SW480 (cell line): ENCODE data around the gene STK39.
"Not testable (repeated sequence)": the region's sequence is repeated elsewhere in the genome, so short reads cannot be mapped to it uniquely, and the experiment has no call there.

Experiments used
- DNase-seq: peaks from one replicate; pipeline ENCODE4 v3.0.0-alpha.2; 2016; ENCODE audit warnings: low spot score

STK39 gene

DNA sequence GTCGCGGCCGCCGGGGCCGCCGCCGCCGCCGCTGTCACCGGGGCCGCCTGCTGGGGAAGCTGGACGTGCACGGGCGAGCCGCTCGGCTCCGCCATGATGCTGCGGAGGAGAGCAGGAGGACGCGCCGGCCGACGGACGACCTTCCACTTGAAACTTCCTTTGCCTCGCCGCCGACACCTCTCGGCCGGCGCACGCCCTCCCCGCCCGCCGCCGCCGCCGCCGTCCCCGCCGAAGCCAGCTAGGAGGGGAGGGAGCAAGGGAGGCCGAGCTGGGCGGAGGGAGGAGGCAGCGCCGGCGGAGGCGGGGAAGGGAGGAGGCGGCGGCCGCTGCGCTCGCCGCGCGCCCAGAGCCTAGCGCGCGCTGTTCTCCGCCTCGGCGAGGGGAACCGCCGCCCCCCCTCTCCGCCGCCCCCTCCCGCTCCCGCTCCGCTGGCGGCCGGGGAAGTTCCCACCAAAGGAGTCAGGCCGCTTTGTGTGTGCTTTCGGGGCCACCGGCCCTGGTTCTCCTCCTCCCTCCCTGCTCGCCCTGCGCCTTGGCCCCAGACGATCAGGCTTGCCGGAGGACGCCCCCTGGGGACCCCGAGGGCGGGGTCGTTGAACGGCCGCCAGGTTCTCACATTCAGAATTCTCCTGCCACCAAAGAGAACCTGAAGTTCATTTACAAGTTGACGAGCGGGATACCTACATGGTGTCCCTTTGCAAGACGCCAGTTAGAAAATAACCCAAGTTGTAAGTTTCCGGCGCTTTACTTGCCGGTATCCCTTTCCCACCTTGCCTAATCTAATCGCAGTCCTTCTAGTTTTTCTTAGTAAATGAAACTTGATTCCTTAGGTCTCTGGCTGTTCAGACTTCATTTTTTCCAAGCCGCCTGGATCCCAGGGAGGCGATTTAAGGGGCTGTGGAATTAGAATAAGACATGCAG lies at the start of gene STK39:
STK39 (minus strand) TSS at position 255 of the 921 bp plus-strand sequence; CDS start at position 95, 160 bp downstream.
- peak; percentile 78 for DNase-seq

DNA sequence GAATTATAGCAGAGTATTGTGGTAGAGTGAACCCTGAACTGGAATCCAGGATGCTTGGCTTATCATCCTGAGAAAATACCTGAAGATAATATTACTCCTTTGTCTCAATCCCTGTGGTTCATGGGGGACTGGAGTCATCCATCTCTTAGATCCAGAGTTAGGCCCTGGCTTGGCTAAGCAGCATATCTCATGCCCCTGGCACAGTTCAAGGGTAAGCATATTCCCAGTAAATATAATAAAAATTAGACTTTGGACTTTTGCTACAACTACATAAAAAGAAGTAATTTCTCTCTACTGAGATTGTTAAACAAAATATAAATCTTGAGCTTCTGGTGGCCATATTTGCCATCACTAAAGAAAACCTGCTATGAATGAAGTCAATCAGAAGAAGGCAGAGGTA lies 47.7 kb upstream of the STK39 start:
- no peak for DNase-seq

DNA sequence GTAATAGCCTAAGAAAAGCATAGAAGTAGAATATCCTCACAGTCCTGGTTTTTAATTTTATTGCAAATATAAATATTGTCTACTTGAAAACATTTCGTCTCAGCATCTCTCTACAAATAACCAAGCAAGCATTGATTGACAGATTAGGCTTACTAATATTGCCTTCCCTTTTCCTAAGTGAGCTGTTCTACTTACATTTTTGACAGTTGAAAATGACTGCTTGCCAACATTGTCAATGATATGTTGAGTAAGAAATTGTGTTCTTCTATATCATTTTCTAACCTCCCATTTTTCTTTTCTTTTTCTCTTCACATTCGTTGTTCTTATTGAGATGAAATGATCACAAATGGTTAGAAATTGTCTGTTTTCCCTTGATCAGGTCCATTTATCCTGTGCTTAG lies 47.0 kb upstream of the STK39 start:
- no peak for DNase-seq

DNA sequence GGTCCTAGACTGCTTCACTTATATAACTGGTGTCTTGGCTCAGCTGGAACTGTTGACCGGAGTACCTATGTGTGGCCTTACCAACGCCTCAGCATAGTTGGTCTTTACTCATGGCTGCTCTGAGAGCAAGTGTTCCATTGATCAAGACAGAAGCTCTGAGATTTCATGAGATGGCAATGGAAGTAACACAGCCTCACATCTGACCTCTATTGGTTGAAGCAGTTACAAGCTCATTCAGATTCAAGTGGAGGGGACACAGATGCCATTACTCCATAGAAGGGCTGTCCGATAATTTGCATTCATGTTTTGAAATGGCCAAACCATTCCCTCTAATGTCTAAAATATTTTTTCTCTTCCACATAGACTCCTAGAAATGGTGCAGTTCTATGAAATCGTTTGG lies 46.4 kb upstream of the STK39 start:
- DNase-seq, result no peak

DNA sequence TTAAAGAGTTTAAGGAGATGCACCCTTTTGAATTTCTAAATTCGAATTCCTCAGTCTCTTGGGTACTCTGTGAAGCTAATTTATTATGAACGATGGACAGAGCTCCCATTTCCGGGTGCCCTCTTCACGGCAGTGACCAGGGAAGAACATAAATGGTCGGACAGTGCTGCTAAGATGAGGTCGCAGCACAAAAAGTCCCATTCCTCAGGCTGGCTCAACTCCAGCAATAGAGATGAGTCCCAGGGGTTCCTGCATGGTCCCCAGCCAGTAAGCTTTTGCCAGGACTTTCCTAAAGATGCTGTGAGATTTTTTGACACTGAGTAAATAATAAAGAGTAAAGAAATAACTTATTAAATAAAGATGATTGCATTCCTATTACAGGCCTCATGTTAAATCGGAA lies 43.0 kb upstream of the STK39 start:
- DNase-seq, result no peak

DNA sequence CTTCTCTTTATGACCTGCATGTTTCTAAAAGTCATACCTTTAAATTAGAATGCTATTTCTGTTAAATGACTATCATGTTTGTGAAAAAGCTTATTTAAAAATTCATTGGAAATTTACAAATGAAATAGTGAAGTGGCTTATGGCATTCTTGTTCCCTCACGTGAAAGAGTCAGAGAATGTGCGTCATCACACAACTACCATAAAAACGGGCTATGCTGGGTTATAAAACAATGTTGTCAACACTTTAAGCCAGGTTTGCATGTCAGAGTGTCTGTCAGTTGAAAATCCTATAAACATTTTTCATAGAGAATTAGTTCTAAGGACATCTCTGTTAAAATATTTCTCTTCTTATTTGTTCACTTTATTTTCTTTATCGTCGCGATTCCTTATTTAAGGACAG lies 42.5 kb upstream of the STK39 start:
- DNase-seq, result no peak

DNA sequence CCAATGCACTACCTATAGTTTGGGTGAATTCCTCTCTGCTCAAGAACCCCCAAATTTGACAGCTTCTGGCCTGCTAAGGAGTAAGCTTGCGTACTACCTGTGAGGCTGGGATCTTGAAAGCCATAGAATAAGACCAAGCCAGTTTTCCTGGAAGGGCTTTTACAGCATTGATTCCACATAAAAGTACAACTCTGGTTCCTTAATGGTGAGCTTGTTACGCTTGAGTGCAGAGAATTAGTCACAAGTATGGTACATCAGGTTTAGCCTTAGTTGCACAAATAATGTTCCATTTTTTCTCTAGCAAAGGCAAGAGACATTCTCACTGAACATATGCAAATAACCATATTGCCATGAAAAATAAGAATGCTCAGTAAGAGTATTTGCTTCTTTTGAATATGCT lies 39.1 kb upstream of the STK39 start:
- no peak for DNase-seq

DNA sequence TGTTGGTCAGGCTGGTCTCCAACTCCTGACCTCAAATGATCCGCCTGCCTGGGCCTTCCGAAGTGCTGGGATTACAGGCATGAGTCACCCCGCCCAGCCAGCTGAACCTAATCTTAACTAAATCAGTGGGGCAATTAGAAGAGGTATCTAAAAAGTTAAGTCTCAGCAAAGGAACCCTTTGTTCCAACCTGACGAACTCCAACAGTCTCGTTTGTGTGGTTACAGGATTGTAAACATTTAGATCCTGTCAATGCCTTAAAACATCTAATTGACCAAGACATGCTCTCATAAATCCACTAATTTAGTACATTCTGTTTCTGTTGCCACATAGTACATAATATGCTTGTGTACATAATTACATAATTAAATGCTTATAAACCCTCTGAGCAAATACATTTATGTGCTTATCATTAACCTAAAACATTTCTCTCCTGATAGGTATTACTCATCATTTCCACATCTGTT lies 31.1 kb upstream of the STK39 start:
- peak; percentile 28 for DNase-seq

DNA sequence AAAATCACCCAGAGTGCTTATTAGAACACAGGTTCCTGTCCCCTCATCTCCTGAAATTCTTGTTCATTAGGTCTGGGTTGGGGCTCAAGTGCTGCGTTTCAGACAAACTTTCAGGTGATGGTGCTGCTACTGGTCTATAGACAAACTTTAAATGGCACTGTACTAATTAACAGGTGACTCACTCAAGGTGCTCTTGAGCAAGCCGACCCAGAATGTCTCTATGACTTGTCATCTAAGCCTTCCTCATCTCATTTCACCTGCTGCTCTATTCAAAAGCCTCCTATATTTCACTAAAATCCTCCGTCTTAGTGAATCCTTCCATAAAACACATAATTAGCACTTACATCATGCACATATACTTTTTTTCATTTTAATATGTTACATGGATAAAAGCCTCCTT lies 29.9 kb upstream of the STK39 start:
- DNase-seq, result no peak

DNA sequence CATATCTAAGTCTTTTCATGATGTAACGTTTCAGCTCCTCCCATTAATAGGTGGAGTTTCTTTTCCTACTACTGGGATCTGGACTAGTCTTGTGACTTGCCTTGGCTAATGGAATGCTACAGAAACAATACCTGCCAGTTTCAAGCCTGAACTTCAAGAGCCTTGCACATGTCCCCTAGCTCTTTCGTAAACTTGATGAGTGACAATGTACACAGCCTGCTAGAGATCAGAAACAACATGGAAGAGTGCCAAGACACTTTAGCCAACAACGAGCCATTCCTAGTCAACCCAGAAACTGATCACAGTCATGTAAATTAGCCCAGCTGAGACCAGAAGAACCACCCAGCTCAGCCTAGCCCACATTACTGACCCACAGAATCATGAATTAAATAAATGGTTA lies 24.8 kb upstream of the STK39 start:
- DNase-seq, result peak; percentile 7

DNA sequence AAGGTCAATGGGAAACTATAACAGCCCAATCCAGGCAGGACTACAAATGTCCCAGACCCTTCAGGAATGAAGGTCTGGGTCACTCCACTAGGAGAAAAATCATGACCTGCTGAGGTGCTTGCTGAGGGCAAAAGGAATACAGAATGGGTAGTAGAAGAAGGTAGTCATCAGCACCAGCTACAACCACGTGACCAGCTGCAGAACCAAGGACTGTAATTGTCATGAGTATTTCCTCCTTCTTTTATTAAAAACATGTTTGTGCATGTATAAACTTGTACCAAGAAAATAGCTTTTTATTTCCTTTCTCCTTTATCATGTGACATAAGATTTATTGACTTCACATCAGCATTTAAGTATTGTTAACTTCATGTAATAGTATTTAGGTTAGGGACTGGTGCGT lies 15.5 kb upstream of the STK39 start:
- not testable (repeated sequence) for DNase-seq

DNA sequence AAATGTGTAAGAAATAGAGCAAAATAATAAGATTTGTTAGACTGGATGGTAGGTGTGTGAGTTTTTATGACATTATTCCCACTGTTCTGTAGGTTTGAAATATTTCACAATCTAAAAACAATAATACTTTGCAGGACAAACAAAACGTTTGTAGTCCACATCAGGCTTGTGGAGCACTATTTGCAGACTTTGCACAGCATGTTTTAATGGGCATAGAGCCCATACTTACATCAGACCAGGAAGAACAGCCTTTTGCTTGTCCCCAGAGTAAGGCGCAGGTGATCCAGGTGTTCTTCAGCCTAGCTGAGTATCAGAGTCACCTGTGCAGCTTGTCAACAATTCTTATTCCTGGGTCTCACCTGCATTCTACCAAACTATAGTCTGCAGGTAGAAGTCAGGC lies 9.1 kb upstream of the STK39 start:
- no peak for DNase-seq

DNA sequence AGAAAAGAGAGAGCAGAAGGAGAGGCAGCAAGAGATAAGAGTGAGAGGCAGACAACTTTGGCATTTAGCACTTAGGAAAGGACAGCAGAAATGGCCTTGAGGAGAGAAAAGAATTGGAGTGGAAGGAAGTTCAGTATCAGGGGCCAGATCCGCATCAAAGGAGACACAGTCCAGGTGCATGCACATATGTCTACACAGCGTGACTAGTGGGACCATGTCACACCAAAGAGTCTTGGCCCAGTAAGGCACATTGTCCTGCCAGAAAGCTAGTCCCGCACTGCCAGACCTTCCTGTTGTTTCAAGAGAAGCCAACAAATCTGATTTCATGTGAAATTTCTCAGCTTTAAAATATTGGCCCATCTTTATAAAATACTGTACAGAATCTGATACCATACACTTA lies 8.5 kb upstream of the STK39 start:
- DNase-seq, result no peak

DNA sequence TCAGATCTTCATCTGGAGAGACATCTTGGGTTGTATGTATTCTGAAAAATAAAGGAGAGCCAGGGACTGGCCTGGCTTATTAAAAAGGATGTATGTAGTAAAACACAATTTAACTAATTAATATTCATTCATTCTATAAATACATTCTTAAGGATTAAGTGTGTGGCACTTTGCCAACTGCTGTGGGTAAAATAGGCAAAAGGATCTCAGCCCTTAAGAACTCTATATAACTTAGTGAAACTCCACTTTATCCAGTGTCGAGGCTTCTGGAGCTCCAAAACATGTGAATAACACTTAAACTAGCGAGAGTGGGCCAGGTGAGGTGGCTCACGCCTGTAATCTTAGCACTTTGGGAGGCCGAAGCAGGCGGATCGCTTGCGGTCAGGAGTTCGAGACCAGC lies 7.7 kb upstream of the STK39 start:
- no peak for DNase-seq

DNA sequence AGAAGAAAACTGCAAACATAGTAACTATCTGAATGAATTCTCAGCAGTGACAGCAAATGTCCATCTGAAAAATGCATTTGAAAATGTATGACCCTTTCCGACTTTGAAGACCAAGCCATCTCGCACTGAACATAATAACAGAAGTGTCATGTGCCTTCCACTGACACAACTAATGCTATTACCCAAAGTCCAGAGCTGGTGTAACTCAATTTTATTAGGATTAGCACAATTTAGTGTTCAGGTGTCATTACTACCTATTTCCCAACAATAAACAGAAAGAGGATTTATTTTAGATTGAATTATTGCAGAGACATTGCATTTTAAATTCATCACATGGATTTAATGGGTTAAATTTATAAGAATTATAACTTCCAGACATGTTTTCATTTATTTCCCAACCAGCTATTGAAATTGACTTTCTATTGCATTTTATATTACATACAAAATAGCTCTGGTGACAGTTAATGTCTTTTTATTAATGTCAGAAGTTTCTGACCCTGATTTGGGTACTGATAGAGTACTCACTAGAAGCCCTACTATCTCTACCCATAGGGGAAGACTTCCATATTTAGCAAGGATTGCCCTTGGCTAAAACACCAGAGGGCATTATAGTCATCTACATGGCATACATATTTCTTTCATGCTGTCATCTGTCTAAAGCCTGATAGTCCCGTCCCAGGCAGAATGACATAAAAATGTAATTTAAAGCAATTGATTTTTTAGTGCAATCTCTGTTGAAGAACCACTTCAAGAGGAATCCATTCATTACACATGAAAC lies 7.0 kb upstream of the STK39 start:
- peak; percentile 52 for DNase-seq

DNA sequence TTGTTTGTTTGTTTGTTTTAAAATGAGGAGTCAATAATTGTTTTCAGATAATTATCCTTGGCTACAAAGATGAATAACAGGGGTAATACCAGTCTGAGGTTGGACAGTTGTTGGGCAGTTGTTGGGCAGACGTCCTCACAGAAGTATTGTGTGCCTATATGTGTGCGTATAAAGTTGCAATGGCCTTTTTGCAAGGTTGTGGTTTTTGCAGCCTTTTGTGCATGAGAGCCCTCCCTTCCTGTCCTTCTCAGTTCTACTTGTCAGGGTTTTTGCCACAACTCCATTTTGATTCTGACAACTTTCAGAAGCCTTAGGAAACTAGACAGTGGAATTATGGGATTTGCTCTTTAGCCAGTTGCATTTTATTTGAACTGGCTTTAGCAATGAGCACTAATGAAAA lies 6.0 kb upstream of the STK39 start:
- no peak for DNase-seq

DNA sequence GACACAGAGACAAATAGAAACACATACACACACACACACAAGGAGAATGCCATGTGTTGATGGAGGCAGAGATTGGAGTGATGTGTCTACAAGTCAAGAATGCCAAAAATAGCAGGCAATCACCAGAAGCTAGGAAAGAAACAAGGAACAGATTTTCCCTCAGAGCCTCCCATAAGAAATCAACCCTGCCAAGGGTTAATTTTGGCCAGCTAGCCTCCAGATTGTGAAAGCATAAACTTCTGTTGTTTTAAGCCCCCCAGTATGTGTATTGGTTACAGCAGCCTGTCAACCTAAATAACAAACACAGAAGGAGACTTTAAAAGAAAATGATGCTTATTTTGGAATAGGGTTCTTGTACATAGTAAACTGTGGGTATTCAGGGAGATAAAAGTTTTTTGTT lies 5.6 kb upstream of the STK39 start:
- no peak for DNase-seq

DNA sequence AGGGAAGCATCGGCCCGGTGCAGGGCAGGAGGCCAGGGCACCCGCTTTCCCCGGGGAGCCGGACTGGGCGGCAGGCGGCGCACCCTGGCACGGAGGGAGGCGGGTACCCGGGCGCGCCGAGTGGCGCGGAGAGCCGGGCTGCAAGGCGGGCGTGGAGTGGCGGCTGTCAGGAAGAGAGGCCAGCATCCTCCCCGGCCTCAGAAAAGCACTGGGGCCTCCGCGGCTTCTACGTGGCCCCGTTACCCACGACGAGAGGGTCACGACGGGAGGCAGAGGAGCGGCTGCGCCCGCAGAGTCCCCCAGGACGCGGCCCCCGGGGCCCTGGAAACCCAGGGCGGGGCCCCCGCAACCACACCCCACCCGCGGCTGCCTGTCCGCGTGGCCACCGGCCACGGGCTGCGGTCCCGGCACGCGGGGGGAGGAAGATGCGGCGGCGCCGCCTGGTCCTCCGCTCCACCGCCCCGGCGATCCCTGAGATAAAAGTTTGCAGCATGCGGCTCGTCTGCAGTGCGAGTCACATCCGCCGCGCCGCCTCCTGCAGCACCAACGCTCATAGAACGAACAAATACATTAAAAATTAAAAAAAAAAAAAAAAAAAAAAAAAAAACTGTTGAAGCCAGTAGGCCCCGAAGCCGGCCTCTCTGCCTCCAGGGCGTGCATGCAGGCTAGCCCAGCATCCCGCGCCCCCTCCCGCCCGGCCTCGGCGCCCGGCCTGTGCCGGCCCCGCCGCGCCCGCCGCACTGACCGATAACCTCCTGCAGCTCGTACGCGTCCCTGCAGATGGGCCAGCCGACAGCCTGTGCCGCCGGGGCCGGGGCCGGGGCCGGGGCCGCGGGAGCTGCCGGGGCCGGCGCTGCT lies 683 bp downstream of the STK39 start:
- peak; percentile 67 for DNase-seq

DNA sequence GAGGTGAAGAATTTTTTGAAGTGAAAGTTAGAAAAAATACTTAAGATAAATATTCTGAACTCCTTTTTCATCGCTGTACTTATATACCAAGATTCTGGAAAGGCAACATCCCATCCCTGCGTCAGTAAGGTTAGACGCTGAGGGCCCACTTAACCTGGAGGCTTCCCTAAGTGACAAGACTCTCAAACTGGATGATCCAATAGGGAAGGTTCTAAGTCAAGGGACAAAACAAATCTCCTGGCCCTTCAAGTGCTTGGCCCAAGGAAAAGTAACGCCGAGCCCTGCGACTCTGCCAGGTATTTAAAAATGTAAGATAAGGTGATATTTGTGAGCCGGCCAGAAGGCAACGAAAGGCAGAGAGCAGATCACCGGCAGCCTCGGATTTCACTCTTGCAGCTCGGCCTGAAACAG lies 1.3 kb downstream of the STK39 start:
- no peak for DNase-seq

DNA sequence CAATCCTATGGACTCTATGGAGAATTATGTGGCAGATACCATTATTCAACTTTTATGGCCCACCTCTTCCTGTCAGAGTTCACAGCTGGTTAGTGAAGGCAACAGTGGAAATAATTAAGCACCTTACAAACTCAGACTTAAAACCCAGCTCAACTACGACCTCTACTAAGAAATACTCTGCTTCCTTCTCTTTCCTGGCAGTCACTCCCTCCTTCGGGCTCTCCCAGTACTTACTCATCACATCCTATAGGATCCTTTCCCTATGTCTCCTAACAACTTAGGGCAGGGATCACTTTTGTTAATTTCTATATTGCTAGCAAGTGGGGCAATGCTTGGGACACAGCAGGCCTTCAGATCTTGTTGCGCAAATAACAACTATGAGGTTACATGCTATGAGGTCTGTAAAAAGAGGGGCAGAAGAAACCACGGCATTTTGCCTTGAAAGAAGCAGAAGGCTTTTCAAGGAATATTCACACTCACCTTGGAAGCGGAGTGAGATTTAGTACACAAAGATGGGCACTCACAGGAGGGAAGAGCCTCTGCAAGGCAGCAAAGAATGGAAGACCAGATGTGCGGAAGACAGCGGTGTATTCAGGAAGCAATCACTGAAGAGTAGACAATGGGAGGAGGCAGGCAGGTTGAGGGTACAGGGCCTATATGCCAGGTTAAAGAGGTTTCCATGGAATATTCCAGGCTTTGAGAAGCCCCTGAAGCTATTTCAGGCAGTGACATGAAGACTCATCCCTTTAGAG lies 2.1 kb downstream of the STK39 start:
- DNase-seq, result no peak

DNA sequence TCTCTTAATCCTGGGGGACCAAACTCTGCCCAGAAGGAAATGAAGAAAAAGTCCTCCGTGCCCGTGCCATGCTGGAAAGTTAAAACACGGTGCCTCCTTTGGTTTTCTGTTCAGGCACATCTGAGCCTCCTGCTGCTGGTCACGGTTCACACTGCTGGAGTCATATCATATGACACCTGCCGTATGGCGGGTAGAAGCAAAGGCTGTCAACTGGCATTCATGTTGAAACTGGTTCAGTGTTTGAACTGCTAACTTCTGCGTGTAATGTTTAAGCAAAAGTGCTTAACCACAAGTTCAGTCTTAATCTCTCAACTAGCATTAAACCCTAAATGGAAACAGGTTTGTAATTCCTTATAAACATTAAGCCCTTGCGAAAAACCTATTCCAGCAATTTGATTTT lies 3.1 kb downstream of the STK39 start:
- DNase-seq, result peak; percentile 8

DNA sequence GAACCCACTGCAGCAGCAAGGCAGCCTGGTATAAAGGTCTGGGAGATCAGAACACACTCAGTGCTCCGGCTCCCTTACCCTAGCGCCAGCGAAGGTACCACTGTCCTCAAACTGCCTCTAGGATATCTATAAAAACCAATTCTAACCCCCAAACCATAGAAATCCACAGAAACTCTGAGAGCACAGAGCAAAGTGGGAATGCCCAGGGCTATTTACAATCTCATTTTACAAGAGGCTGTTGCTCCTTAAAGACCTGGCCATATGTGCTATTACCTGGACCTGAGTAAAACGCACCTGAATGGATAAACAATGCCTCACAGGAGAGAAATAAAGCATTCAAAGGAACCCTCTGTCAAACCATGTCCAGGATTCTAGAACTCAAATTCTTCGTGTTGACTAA lies 4.3 kb downstream of the STK39 start:
- DNase-seq, result no peak
